ENCODE data around the gene SLC2A2.

DNA sequence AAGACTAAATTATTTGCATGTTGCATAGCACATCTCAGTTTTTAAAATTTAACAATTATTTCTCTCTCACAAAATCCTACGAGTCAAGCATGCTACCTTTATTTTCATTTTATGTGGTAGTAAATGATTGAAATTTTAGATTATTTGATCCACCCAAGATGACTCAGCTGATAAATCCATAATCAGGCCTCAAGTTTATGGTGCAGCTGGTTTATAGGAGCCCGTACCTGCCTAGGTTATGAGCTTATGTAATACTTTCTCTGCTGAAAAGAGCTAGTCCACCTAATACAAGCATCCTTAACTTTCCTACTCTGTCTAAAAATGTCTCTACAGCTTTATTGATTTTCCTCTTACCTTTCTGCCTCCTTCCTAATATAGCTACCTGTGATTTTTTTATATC is 41.2 kb downstream of the SLC2A2 start:
- TF ChIP-seq, protein P1, sequence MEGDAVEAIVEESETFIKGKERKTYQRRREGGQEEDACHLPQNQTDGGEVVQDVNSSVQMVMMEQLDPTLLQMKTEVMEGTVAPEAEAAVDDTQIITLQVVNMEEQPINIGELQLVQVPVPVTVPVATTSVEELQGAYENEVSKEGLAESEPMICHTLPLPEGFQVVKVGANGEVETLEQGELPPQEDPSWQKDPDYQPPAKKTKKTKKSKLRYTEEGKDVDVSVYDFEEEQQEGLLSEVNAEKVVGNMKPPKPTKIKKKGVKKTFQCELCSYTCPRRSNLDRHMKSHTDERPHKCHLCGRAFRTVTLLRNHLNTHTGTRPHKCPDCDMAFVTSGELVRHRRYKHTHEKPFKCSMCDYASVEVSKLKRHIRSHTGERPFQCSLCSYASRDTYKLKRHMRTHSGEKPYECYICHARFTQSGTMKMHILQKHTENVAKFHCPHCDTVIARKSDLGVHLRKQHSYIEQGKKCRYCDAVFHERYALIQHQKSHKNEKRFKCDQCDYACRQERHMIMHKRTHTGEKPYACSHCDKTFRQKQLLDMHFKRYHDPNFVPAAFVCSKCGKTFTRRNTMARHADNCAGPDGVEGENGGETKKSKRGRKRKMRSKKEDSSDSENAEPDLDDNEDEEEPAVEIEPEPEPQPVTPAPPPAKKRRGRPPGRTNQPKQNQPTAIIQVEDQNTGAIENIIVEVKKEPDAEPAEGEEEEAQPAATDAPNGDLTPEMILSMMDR (IDR thresholded peaks at IDR 0.05): no peak
- TF ChIP-seq POLR2A (IDR thresholded peaks at IDR 0.05): no peak

Measured in heart left ventricle (tissue), 13 donors.